GM12891 (cell line): ENCODE results near the gene PHF10.

Source experiments
- DNase-seq: peaks from one replicate; pipeline ENCODE4 v3.0.0; 2011; ENCODE audit warnings: low spot score; ENCODE audit not compliant: insufficient read length
- FAIRE-seq: peaks from 2 replicates; lab custom pipeline; 2011; peaks lifted over from hg19 to GRCh38; lab: Jason Lieb, UNC
- PAX5 ChIP-seq: IDR thresholded peaks from 2 replicates; pipeline ENCODE4 v1.6.1; 2011; ENCODE audit warnings: low read length, moderate library complexity, mild to moderate bottlenecking; ENCODE audit not compliant: insufficient read depth, severe bottlenecking
- POLR2A ChIP-seq: IDR thresholded peaks from 2 replicates; pipeline ENCODE4 v1.6.1; 2011; ENCODE audit warnings: low read depth, low read length, control low read depth
- POLR2AphosphoS5 ChIP-seq: IDR thresholded peaks from 2 replicates; pipeline ENCODE4 v1.6.1; 2011; ENCODE audit warnings: low read depth, low read length, control low read depth
- POU2F2 ChIP-seq: IDR thresholded peaks from 2 replicates; pipeline ENCODE4 v1.6.1; 2011; ENCODE audit warnings: low read depth, mild to moderate bottlenecking, control low read depth, low read length, moderate library complexity
- SPI1 ChIP-seq: IDR thresholded peaks from 2 replicates; pipeline ENCODE4 v1.6.1; 2011; ENCODE audit warnings: low read depth, low read length, control low read depth
- TAF1 ChIP-seq: IDR thresholded peaks from 2 replicates; pipeline ENCODE4 v1.6.1; 2011; ENCODE audit warnings: low read depth, low read length, control low read depth

Gene PHF10

GRCh38 chr6:169746556-169746955 is 22.3 kb upstream of the PHF10 start:
- TF ChIP-seq SPI1 (no peak), TAF1 (no peak), POLR2A (no peak), POU2F2 (no peak), PAX5 (no peak), POLR2AphosphoS5 (no peak)
- FAIRE-seq (no peak), DNase-seq (no peak)

DNA sequence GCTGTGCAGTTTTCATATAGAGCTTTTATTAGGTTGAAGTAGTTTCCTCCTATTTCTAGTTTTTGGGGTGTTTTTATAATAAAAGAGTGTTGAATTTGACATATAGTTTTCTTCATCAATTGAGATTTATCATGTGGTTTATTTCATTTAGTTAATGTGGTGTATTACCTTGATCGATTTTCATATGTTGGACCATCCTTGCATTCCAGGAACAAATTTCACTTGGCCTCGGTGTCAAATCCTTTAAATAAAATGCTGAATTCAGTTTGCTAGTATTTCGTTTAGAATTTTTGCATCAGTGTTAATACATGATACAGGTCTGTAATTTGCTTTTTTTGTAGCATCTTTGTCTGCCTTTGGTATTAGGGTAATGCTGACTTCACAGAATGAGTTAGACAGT is 21.1 kb upstream of the PHF10 start:
- FAIRE-seq = no peak
- DNase-seq = no peak
- TF ChIP-seq POLR2AphosphoS5 (no peak), SPI1 (no peak), POLR2A (no peak), PAX5 (no peak), TAF1 (no peak), POU2F2 (no peak)

DNA sequence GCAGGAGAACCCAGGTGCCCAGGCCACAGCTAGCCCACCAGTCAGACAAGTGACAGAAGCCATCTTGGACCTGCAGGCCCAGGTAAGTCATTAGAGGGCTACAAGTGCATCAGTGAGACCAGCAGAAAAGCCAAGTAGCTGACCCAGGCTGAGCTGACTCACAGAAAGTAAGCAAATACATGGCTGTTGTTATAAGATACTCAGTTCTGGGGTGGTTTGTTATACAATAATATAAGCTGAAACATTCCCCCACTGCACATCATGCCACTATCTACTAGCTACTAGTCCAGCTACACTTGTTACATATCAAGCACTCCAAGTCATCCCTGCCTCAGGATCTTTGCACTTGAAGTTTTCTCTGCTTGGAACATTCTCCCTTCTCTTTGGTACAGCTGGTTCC is 17.0 kb upstream of the PHF10 start:
- FAIRE-seq (no peak), DNase-seq (no peak)
- no peak for TF ChIP-seq POLR2AphosphoS5
- no peak for TF ChIP-seq PAX5
- TF ChIP-seq SPI1 = no peak
- no peak for TF ChIP-seq TAF1
- TF ChIP-seq POU2F2 = no peak
- TF ChIP-seq POLR2A = no peak

DNA sequence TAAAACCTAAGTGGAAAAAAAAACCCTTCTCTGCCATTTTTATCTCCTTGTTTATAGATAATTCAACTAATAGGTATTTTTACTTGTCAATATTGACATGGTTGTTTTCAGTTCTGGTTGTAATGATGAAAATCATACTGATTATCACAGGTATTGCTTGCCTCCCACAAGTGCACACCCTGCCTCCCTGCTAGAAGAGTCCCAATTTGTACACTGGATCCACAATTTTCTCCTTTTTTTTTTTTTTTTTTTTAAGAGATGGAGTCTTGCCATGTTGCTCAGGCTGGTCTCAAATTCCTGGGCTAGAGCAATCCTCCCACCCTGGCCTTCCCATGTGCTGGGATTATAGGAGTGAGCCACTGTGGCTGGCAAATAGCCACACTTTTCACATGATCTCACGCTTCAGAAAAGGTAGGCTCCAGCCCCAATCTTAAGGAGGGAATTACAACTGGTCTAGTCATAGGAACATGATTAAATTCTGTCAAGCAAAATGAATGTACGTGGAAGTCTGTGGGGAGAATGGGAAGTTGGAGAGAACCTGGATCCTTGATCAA is 14.8 kb upstream of the PHF10 start:
- DNase-seq = no peak
- FAIRE-seq = no peak
- TF ChIP-seq TAF1 = no peak
- TF ChIP-seq PAX5 = no peak
- no peak for TF ChIP-seq POLR2A
- no peak for TF ChIP-seq SPI1
- TF ChIP-seq POU2F2 = no peak
- TF ChIP-seq POLR2AphosphoS5 = no peak

DNA sequence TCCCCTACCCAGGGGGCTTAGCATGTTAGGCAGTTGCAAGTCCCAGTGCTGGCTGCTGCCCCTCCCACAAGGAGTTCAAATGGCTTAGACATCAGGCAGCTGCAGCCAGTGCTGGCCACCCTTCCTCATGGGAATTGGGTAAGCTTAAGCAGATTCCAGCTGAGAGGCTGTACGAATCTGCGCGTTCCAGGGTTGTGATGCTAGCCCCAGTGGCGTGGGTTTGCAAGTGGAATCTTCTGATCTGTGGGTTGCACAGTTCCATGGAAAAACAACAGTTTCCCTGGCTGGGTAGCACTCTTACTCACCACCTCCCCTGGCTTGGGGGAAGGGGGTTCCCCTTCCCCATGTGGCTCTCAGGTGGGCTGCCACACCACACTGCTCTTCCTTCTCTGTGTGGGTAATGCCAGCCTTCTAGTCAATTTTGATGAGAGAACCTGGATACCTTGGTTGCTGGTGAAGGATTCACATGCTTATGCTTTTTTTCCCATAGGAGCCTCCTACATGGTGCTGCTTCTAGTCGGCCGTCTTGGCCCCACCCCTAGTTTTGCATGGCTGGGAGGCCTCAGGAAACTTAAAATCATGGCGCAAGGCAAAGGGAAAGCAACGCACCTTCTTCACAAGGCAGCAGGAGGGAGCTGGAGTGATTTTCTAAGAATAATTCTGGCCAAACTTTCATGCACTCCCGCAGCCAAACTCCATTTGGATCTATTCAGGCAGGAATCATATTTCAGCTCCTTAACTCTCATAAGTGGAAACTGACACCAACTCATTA is 14.1 kb upstream of the PHF10 start:
- FAIRE-seq = no peak
- no peak for DNase-seq
- TF ChIP-seq POLR2AphosphoS5 (no peak), POU2F2 (no peak), SPI1 (no peak), POLR2A (no peak), PAX5 (no peak), TAF1 (no peak)

DNA sequence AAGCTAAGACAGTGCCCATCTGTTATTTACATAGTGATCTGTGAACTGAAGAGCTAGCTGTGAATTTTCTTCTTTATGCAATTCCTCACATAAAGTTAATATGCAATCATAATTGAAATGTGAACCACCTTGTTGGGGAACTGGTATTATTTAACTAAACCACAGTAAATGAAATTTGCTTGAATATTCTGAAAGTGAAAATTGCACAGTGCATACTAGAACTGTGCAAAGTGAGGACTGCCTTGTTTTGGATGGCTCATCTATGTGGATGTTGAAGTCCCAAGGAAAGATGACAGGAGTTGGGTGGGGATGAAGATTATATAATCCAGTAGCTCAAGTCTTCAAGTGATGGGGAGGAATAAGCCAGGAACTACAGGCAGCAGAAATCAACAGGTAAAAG is 5.7 kb upstream of the PHF10 start:
- FAIRE-seq (no peak), DNase-seq (no peak)
- no peak for TF ChIP-seq TAF1

GRCh38 chr6:169726963-169727362 is 2.7 kb upstream of the PHF10 start:
- FAIRE-seq = no peak
- TF ChIP-seq TAF1 = no peak
- no peak for TF ChIP-seq SPI1
- TF ChIP-seq POLR2AphosphoS5 = no peak
- TF ChIP-seq PAX5 = no peak
- TF ChIP-seq POU2F2 = no peak
- TF ChIP-seq POLR2A = no peak
- no peak for DNase-seq

GRCh38 chr6:169726049-169726400 is 1.7 kb upstream of the PHF10 start:
- DNase-seq (no peak), FAIRE-seq (no peak)
- TF ChIP-seq POU2F2 = no peak
- TF ChIP-seq POLR2A = no peak
- no peak for TF ChIP-seq POLR2AphosphoS5
- no peak for TF ChIP-seq TAF1
- no peak for TF ChIP-seq SPI1
- no peak for TF ChIP-seq PAX5

DNA sequence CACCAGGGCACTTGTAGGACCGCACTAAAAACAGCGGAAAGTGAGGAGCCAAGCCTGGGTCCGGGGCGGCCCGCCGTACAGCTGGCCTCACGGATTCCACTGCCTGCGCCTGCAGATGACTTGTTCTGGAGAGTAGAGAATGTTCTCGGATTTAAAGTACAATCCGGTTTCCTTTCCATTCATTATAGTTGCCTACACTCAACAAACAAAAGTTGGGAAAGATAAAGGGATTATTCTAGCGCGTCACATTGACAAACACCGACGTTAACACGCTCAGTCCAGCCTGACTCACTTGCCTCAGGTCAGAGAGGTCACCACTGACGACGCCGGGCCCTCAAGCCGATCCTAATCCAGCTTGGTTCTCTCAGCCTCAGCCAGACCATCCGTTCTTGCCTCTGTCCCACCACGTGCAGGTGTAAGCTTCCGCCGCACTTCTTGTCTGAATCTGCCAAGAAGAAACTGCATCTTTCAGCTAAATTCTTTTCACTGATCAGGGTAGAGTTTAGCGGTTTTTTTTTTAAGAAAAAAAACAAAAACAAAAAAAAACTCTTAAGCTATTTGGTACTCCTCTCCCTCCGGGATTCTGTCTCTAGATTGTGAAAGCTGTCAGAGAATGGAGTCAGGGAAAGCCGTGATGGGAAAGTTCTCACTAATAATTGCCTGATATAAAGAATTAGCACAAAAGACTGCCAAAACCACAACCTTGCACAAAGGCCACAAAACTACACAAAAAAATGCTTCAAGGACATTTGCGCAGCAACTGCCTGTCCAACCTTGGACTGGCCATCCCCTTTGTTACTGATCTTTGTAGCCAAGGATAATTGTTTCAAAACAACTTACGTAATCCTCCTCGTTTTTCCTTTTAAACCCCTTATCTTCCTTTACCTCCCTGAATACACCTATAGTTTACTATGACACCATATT is 1.1 kb upstream of the PHF10 start:
- DNase-seq (no peak), FAIRE-seq (peak; percentile 78)
- TF ChIP-seq POLR2AphosphoS5 = no peak
- no peak for TF ChIP-seq POLR2A
- no peak for TF ChIP-seq POU2F2
- no peak for TF ChIP-seq PAX5
- TF ChIP-seq SPI1 = no peak
- no peak for TF ChIP-seq TAF1
